Thyroid gland (tissue), 4 donors: ENCODE measurements around the gene ANTXRL.

Experiments used
- CTCF ChIP-seq, 6 experiments: fragments of 200-600 bp in 3 of 6; fragments of 450-650 bp in 3 of 6; sonication (generic) in 3 of 6; IDR thresholded peaks; one replicate each; pipeline ENCODE4 v1.5.1; 2016 to 2019; ENCODE audit warnings: antibody characterized with exemption in 6 of 6, mild to moderate bottlenecking in 2 of 6, inconsistent platforms in 1 of 6, moderate library complexity in 1 of 6
- POLR2A ChIP-seq, 2 donors: fragments of 450-650 bp; IDR thresholded peaks; one replicate each; pipeline ENCODE4 v1.6.1; 2017; ENCODE audit warnings: antibody characterized with exemption in 2 of 2, mild to moderate bottlenecking in 2 of 2, moderate library complexity in 1 of 2

DNA sequence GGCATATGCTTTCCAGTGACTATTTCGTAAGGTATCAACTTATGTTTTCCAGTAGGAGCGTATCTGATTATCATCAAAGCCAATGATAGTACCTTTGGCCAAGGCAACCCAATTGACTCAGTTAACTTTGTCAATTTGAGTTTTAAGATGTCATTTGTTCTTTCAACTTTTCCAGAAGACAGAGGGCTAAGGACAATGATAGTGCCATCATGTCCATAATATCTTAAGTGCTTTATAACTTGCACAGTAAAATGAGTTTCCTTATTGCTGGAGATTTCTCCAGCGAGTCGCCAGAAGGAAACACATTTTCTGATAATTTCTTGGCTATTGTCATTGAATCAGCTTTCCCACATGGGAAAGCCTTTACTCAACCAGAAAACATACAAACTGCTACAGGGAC, 35.0 kb downstream of the ANTXRL start:
- TF ChIP-seq CTCF (IDR thresholded peaks at IDR 0.05) (no peak), POLR2A (IDR thresholded peaks at IDR 0.05) (no peak)
